K562 (cell line): ENCODE results near the gene SCMH1. TPM values are rescaled to one million over a fixed set of nuclear protein-coding genes. Genes with fewer than 3 reads are reported as not detected.
A peak's percentile ranks its signal among the peaks of the same experiment; 100 is the strongest.

Source experiments
- CCNT2 ChIP-seq: IDR thresholded peaks from 2 replicates; pipeline ENCODE4 v1.6.1; 2011; ENCODE audit warnings: borderline replicate concordance, low read depth, mild to moderate bottlenecking, moderate library complexity, mixed read lengths, low read length; ENCODE audit not compliant: insufficient read length; ENCODE audit errors: extremely low read depth
- PPARD ChIP-seq: fragments of 250-450 bp; sonication (Bioruptor Pico); IDR thresholded peaks from 2 replicates; pipeline ENCODE4 v1.8.0; 2022; ENCODE audit warnings: inconsistent platforms, mild to moderate bottlenecking, moderate library complexity
- ZNF143 ChIP-seq: sonication (generic); formaldehyde crosslinking; IDR thresholded peaks from 2 replicates; pipeline ENCODE4 v1.9.0; 2022; ENCODE audit warnings: mild to moderate bottlenecking, missing genetic modification reagents
- ZNF77 ChIP-seq: fragments of 250-450 bp; sonication (Bioruptor Pico); IDR thresholded peaks from 2 replicates; pipeline ENCODE4 v1.5.0; 2020
- polyA plus RNA-seq, 8 experiments: library from polyadenylated mRNA; depleted of rRNA in 4 of 8; stranded (reverse) in 5 of 8; unstranded in 3 of 8; fragments of >200 nt; fragmentation: Nextera tagmentation in 2 of 8; fragmentation: Illumina TruSeq in 1 of 8; extraction: Ambion mirVana in 2 of 8; extraction: Trizol in 1 of 8; gene quantifications; 2 replicates each; pipeline versions ENCODE4 v1.2.1 to v1.2.3, GENCODE V29; 2011 to 2014; ENCODE audit warnings: inconsistent platforms in 1 of 8, missing spikeins in 1 of 8
- total RNA-seq, 7 experiments: library from RNA; depleted of rRNA in 6 of 7; stranded (reverse); fragments of >200 nt in 6 of 7; fragmentation: Illumina TruSeq in 2 of 7; extraction: Trizol in 2 of 7; gene quantifications; 2 replicates each; pipeline versions ENCODE4 v1.2.1 to v1.2.3, GENCODE V29; 2011 to 2021; ENCODE audit warnings: low replicate concordance in 1 of 7
- TF ChIP-seq, protein P1 (sequence below): fragments of 450-650 bp; IDR thresholded peaks from 2 replicates; pipeline ENCODE4 v1.7.1; 2018; ENCODE audit warnings: mild to moderate bottlenecking, low read depth; ENCODE audit not compliant: partially characterized antibody
- TF ChIP-seq, protein P2 (sequence below), 2 experiments: IDR thresholded peaks; 2 replicates each; pipeline ENCODE4 v1.6.1; 2012; ENCODE audit warnings: improper control_type of control experiment in 2 of 2, low read depth in 2 of 2, low read length in 2 of 2, borderline replicate concordance in 1 of 2

Gene SCMH1
- total and polyA plus RNA-seq, 9 of the 15 experiments (the other 6 are each of a cell fraction or from before 2014, with no cell fraction given) = 8.5 to 37.0 (median 26.8) TPM

DNA sequence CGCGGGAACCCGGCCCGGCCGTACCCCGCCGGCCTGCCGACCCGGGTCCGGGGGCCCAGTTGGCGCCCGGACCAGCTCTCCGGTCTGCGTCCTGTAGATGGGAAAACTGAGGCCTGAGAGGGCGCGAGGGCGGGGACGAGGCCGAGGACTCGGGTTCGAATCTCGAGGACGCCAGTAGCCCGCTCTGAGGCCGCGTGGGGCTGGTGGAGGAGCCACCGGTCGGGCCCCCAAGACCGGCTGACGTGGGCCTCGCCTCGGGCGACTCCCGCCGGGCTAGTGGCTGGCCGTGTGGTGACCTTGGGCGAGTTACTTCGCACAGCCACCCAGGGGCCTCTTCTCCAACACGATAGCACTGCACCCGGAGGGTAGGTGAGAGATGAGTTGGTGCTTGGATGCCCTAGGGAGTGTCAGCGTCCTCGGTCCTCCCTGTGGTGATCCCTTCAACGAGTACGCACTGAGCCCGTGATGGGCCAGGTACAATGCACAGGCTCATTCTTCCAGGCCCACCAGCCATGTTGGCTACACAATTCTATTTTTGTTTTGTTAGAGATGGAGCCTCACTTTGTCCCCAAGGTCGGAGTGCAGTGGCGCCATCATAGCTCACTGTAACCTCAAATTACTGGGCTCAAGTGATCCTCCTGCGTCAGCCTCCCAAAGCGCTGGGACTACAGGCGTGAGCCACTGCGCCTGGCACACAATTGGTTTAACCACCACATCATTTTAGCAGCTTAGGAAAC, 404 bp upstream of the SCMH1 start (continued):
- TF ChIP-seq, protein P1, sequence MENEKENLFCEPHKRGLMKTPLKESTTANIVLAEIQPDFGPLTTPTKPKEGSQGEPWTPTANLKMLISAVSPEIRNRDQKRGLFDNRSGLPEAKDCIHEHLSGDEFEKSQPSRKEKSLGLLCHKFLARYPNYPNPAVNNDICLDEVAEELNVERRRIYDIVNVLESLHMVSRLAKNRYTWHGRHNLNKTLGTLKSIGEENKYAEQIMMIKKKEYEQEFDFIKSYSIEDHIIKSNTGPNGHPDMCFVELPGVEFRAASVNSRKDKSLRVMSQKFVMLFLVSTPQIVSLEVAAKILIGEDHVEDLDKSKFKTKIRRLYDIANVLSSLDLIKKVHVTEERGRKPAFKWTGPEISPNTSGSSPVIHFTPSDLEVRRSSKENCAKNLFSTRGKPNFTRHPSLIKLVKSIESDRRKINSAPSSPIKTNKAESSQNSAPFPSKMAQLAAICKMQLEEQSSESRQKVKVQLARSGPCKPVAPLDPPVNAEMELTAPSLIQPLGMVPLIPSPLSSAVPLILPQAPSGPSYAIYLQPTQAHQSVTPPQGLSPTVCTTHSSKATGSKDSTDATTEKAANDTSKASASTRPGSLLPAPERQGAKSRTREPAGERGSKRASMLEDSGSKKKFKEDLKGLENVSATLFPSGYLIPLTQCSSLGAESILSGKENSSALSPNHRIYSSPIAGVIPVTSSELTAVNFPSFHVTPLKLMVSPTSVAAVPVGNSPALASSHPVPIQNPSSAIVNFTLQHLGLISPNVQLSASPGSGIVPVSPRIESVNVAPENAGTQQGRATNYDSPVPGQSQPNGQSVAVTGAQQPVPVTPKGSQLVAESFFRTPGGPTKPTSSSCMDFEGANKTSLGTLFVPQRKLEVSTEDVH = no peak
- TF ChIP-seq, protein P2, sequence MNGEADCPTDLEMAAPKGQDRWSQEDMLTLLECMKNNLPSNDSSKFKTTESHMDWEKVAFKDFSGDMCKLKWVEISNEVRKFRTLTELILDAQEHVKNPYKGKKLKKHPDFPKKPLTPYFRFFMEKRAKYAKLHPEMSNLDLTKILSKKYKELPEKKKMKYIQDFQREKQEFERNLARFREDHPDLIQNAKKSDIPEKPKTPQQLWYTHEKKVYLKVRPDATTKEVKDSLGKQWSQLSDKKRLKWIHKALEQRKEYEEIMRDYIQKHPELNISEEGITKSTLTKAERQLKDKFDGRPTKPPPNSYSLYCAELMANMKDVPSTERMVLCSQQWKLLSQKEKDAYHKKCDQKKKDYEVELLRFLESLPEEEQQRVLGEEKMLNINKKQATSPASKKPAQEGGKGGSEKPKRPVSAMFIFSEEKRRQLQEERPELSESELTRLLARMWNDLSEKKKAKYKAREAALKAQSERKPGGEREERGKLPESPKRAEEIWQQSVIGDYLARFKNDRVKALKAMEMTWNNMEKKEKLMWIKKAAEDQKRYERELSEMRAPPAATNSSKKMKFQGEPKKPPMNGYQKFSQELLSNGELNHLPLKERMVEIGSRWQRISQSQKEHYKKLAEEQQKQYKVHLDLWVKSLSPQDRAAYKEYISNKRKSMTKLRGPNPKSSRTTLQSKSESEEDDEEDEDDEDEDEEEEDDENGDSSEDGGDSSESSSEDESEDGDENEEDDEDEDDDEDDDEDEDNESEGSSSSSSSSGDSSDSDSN (IDR thresholded peaks at IDR 0.05; ENCODE audit: borderline replicate concordance in 1 of 2, low read depth in 2 of 2, low read length in 2 of 2) = peak in 1 of 2 experiments; percentile 12; a peak in 1 of 4 replicates
- TF ChIP-seq ZNF77 (CRISPR knock-in tag) (no peak), PPARD (CRISPR knock-in tag) (no peak), CCNT2 (no peak), ZNF143 (CRISPR knock-in tag) (no peak)
